ENCODE measurements around the gene TRAF3IP1. TPM values are rescaled to one million over a fixed set of nuclear protein-coding genes. Genes with fewer than 3 reads are reported as not detected.

TRAF3IP1 gene
- total and polyA plus RNA-seq, 4 donors: 14.4 to 21.5 (median 18.4) TPM

DNA sequence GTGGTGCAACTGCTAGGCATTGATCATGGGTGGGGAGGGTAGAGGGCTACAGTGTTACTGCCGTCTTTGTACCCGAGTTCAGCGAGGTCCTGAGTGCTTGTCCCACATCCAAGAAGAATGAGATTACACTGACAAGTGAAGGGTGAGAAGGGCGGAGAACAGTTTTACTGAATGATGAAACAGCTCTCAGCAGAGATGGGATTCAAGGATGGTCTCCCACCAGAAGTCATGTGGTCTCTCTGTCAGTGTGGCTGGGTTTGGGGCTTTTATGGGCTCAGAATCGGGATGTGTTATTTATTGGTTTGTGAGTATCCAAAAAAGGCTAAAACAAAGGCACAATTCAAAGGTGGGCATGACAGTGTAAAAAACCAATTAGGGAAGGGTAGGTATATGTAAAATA lies 95.6 kb downstream of the TRAF3IP1 start:
- ATAC-seq (ENCODE audit: low FRiP score) (no peak), DNase-seq (no peak)
- H3K4me3 ChIP-seq (ENCODE audit: low read length in 2 of 2): no peak overlapping the region
- no peaks in the 10 kb centered on the region for H3K9me3 ChIP-seq (ENCODE audit: control insufficient read depth, low read length)
- no peaks in the 10 kb centered on the region for H3K27me3 ChIP-seq (ENCODE audit: control insufficient read depth in 1 of 2, insufficient read depth in 2 of 2, low read length in 1 of 2)
- WGBS, 2 donors: 97 to 98% methylated on average over 5 of the region's 5 CpGs
- H3K4me1 ChIP-seq (ENCODE audit: control insufficient read depth in 1 of 2, insufficient read depth in 2 of 2, low read length in 2 of 2): no peaks in the 10 kb centered on the region
- intact Hi-C loops (cut with DNase I): no loop called here
- no peak overlapping the region for H3K27ac ChIP-seq (ENCODE audit: low read depth in 1 of 2, low read length in 2 of 2)
- H3K36me3 ChIP-seq (ENCODE audit: control insufficient read depth in 1 of 2, insufficient read depth in 2 of 2, low read length in 1 of 2): no peaks in the 10 kb centered on the region

DNA sequence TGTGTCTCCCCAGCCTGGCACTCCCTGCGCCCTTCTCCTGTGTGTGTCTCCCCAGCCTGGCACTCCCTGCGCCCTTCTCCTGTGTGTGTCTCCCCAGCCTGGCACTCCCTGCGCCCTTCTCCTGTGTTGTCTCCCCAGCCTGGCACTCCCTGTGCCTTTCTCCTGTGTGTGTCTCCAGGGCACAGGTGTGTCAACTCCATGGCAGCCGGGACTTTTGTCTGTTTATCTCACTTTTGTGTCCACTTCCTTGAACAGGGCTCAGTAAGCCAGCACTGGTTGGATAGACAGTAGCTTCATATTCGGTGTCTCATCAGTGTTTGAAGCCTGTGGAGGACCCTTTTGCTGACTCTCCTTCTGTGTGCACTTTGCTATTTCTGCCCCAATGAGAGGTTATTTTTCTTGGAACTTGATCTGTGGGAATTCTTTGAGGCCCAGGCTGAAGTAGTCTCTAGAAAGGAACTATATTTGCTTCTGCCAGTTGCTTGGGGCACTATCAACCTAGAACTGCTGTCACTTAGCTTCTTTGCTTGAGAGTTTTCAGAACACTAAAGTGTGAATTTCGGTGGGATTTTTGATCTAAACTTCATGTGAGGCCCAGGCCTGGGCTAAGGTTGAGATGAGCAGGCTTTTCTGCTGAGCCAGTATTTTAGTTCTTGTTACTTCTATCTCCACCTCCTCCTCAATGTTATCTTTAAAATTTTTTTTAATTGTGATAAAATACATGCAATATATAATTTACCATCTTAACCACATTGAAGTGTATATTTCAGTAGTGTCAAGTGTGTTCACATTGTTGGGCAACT lies 98.1 kb downstream of the TRAF3IP1 start:
- DNase-seq (no peak), ATAC-seq (ENCODE audit: low FRiP score) (no peak)
- intact Hi-C loops (cut with DNase I): no loop called here
- Histone ChIP-seq H3K4me1 (ENCODE audit: control insufficient read depth in 1 of 2, insufficient read depth in 2 of 2, low read length in 2 of 2) (no peaks in the 10 kb centered on the region), H3K9me3 (ENCODE audit: control insufficient read depth, low read length) (no peaks in the 10 kb centered on the region), H3K27ac (ENCODE audit: low read depth in 1 of 2, low read length in 2 of 2) (no peak overlapping the region), H3K36me3 (ENCODE audit: control insufficient read depth in 1 of 2, insufficient read depth in 2 of 2, low read length in 1 of 2) (no peaks in the 10 kb centered on the region), H3K4me3 (ENCODE audit: low read length in 2 of 2) (no peak overlapping the region), H3K27me3 (ENCODE audit: control insufficient read depth in 1 of 2, insufficient read depth in 2 of 2, low read length in 1 of 2) (no peaks in the 10 kb centered on the region)
- 39 to 62% methylated on average over 5 to 6 of the region's 6 CpGs for WGBS, 2 donors

DNA sequence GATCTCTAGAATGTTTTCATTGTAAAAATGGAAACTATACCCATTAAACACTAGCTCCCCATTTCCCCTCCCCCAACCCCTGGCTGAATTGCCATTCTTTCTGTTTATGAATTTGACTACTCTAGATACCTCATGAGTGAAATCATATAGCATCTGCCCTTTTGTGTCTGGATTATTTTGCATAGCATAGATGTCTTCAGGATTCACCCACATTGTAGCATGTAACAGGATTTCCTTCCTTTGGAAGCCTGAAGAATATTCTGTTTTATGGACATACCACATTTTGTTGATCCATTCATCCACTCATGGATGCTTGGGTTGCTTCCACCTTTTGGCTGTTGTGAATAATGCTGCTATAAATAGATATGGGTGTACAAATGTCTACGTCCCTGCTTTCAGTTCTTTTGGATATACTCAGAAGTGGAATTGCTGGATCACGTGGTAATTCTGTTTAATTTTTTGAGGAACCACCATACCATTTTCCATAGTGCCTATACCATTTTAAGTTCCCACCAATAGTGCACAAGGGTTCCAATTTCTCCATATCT lies 98.8 kb downstream of the TRAF3IP1 start:
- Histone ChIP-seq H3K4me3 (ENCODE audit: low read length in 2 of 2) (no peak overlapping the region), H3K27me3 (ENCODE audit: control insufficient read depth in 1 of 2, insufficient read depth in 2 of 2, low read length in 1 of 2) (no peaks in the 10 kb centered on the region), H3K27ac (ENCODE audit: low read depth in 1 of 2, low read length in 2 of 2) (no peak overlapping the region), H3K36me3 (ENCODE audit: control insufficient read depth in 1 of 2, insufficient read depth in 2 of 2, low read length in 1 of 2) (no peaks in the 10 kb centered on the region), H3K4me1 (ENCODE audit: control insufficient read depth in 1 of 2, insufficient read depth in 2 of 2, low read length in 2 of 2) (no peaks in the 10 kb centered on the region), H3K9me3 (ENCODE audit: control insufficient read depth, low read length) (no peaks in the 10 kb centered on the region)
- WGBS, 2 donors: 30 to 36% methylated on average over 2 of the region's 2 CpGs
- ATAC-seq (ENCODE audit: low FRiP score) (no peak), DNase-seq (no peak)
- intact Hi-C loops (cut with DNase I): no loop called here

DNA sequence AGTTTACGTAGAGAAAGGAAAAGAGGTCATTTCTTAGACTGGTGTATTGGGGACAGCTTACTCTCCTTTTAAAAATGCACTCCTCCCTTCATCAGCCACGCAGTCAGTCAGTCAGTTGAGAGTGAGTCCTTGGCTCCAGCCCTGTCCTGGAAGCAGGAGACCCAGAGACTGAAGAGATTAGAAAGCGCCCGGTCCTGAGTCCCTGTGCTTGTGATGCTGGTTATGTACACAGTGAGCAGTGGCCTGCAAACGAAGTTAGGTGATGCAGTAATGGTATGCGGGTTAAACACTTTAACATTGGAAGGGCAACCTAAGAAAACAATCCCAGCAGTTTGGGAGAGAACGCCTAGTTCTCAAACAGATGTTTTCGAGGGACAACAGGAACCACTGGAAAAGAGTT lies 100.1 kb downstream of the TRAF3IP1 start:
- DNase-seq (no peak), ATAC-seq (ENCODE audit: low FRiP score) (no peak)
- Histone ChIP-seq H3K27me3 (ENCODE audit: control insufficient read depth in 1 of 2, insufficient read depth in 2 of 2, low read length in 1 of 2) (no peaks in the 10 kb centered on the region), H3K9me3 (ENCODE audit: control insufficient read depth, low read length) (no peaks in the 10 kb centered on the region), H3K27ac (ENCODE audit: low read depth in 1 of 2, low read length in 2 of 2) (no peak overlapping the region), H3K4me3 (ENCODE audit: low read length in 2 of 2) (no peak overlapping the region), H3K4me1 (ENCODE audit: control insufficient read depth in 1 of 2, insufficient read depth in 2 of 2, low read length in 2 of 2) (no peaks in the 10 kb centered on the region), H3K36me3 (ENCODE audit: control insufficient read depth in 1 of 2, insufficient read depth in 2 of 2, low read length in 1 of 2) (no peaks in the 10 kb centered on the region)
- 12 to 18% methylated on average over 8 of the region's 8 CpGs for WGBS, 2 donors
- intact Hi-C loops (cut with DNase I): loop anchor here in 1 of 2 donors (5.0 kb wide), 1 partner anchor 38 kb away; no protein-coding TSS in a partner anchor

DNA sequence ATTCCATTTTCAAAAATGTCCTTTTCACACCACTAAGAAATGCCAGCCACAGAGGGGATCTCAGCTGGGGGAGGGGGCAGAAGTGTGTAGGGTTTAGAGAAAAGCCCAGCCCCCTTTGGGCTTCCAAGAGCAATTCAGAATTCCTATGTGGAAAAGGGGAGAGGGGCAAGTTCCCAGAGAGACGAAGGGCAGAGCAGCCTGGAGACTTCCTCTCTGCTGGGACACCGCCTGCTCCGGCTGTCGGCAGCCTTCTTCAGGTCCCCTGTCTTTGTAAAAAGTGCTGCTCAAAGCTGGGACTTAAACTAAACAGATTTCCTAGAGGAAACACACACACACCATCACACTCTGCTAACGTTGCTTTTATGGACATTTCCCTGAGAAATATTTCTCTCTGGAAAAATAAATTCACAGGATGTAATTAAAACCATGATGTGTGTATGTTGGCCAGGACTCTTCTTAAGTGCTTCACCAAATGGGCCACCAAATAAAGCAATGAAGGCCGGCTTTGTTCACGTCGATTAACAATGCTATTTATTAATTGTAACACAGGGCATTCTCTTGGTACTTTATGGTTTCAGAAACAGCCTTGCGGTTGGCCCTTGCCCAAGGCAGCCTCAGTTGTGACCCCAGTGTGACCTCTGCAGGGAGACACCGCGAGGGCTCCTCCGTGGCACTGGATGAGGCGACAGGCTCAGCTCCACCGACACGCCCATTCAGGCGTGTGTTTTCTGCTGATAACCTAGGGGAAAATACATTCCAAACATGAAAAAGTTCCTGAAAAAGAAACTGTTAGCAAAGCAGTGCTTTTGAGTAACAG lies 100.8 kb downstream of the TRAF3IP1 start:
- H3K4me1 ChIP-seq (ENCODE audit: control insufficient read depth in 1 of 2, insufficient read depth in 2 of 2, low read length in 2 of 2): no peaks in the 10 kb centered on the region
- H3K27me3 ChIP-seq (ENCODE audit: control insufficient read depth in 1 of 2, insufficient read depth in 2 of 2, low read length in 1 of 2): no peaks in the 10 kb centered on the region
- intact Hi-C loops (cut with DNase I): loop anchor here in 1 of 2 donors (5.0 kb wide), 1 partner anchor 39 kb away; no protein-coding TSS in a partner anchor
- H3K36me3 ChIP-seq (ENCODE audit: control insufficient read depth in 1 of 2, insufficient read depth in 2 of 2, low read length in 1 of 2): no peaks in the 10 kb centered on the region
- H3K4me3 ChIP-seq (ENCODE audit: low read length in 2 of 2): no peak overlapping the region
- no peak for ATAC-seq (ENCODE audit: low FRiP score)
- peak overlapping the region in 1 of 2 donors; percentile 48 for H3K27ac ChIP-seq (ENCODE audit: low read depth in 1 of 2, low read length in 2 of 2)
- WGBS, 2 donors: 16 to 25% methylated on average over 16 of the region's 16 CpGs
- no peak for DNase-seq
- no peaks in the 10 kb centered on the region for H3K9me3 ChIP-seq (ENCODE audit: control insufficient read depth, low read length)

DNA sequence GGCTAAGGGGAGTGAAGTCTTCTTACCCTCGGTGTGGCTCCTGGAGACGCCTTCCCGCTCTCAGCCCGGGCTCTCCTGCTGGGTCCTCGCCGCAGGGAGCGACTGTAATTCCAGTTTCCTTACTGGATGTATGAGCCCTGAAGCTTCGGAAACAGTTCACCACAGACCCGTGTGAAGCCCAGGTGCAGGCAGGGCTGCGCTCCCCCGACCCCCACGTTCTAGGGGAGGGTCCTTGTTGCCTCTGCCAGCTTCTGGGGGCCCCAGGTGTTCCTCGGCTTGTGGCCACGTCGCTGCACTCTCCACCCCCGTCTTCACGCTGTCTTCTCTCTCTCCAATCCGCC lies 101.3 kb downstream of the TRAF3IP1 start:
- Histone ChIP-seq H3K9me3 (ENCODE audit: control insufficient read depth, low read length) (no peaks in the 10 kb centered on the region), H3K36me3 (ENCODE audit: control insufficient read depth in 1 of 2, insufficient read depth in 2 of 2, low read length in 1 of 2) (no peaks in the 10 kb centered on the region), H3K4me3 (ENCODE audit: low read length in 2 of 2) (no peak overlapping the region), H3K27ac (ENCODE audit: low read depth in 1 of 2, low read length in 2 of 2) (no peak overlapping the region), H3K4me1 (ENCODE audit: control insufficient read depth in 1 of 2, insufficient read depth in 2 of 2, low read length in 2 of 2) (no peaks in the 10 kb centered on the region), H3K27me3 (ENCODE audit: control insufficient read depth in 1 of 2, insufficient read depth in 2 of 2, low read length in 1 of 2) (no peaks in the 10 kb centered on the region)
- ATAC-seq (ENCODE audit: low FRiP score): no peak
- intact Hi-C loops (cut with DNase I): loop anchor here in 1 of 2 donors (5.0 kb wide), 1 partner anchor 39 kb away; no protein-coding TSS in a partner anchor
- 77 to 87% methylated on average over 18 of the region's 18 CpGs for WGBS, 2 donors
- no peak for DNase-seq

DNA sequence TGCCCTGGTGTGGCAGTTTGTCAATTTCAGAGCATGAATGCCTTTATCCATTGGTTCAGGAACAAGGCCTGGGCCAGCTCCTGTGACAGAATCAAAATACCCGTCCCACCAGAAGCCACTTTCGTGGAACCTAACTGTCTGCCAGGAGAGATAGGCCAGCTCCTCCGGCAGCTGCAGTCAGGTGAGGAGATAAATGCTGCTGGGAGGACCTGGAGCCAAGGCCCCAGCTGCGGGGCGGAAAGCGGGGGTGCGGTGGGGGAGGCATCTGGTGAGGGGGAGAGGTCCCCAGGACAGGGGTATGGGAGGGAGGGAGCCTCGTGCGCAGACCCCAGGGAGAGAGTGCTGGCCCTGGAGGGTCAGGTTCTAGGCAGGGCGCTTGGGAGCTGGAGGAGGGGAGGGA lies 102.0 kb downstream of the TRAF3IP1 start:
- Histone ChIP-seq H3K9me3 (ENCODE audit: control insufficient read depth, low read length) (no peaks in the 10 kb centered on the region), H3K4me3 (ENCODE audit: low read length in 2 of 2) (no peak overlapping the region), H3K27me3 (ENCODE audit: control insufficient read depth in 1 of 2, insufficient read depth in 2 of 2, low read length in 1 of 2) (no peaks in the 10 kb centered on the region), H3K4me1 (ENCODE audit: control insufficient read depth in 1 of 2, insufficient read depth in 2 of 2, low read length in 2 of 2) (no peaks in the 10 kb centered on the region), H3K36me3 (ENCODE audit: control insufficient read depth in 1 of 2, insufficient read depth in 2 of 2, low read length in 1 of 2) (no peaks in the 10 kb centered on the region), H3K27ac (ENCODE audit: low read depth in 1 of 2, low read length in 2 of 2) (no peak overlapping the region)
- WGBS, 2 donors: 96 to 97% methylated on average over 10 of the region's 10 CpGs
- ATAC-seq (ENCODE audit: low FRiP score) (no peak), DNase-seq (no peak)
- intact Hi-C loops (cut with DNase I): loop anchor here in 1 of 2 donors (5.0 kb wide), 1 partner anchor 40 kb away; no protein-coding TSS in a partner anchor

DNA sequence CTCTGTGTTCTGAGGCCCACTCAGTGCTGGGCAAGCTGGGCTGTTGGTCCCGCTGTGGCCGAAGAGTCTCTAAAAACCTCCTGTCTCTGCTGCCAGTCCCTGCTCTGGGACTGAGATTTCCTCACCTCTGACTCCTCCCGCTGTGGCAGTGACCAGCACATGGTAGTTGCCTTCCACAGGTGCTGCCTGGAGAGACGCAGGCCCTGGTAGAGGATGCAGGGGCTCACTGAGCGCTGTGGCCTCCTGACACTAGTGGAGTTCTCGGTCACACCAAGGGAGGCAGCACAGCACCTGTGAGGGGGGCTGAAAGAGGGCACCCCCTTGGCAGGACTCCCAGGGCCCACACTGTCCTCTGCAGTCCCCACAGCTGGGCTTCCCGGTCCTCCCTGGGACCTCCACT lies 102.6 kb downstream of the TRAF3IP1 start:
- Histone ChIP-seq H3K4me3 (ENCODE audit: low read length in 2 of 2) (no peak overlapping the region), H3K4me1 (ENCODE audit: control insufficient read depth in 1 of 2, insufficient read depth in 2 of 2, low read length in 2 of 2) (no peaks in the 10 kb centered on the region), H3K27me3 (ENCODE audit: control insufficient read depth in 1 of 2, insufficient read depth in 2 of 2, low read length in 1 of 2) (no peaks in the 10 kb centered on the region), H3K36me3 (ENCODE audit: control insufficient read depth in 1 of 2, insufficient read depth in 2 of 2, low read length in 1 of 2) (no peaks in the 10 kb centered on the region), H3K9me3 (ENCODE audit: control insufficient read depth, low read length) (no peaks in the 10 kb centered on the region), H3K27ac (ENCODE audit: low read depth in 1 of 2, low read length in 2 of 2) (no peak overlapping the region)
- WGBS, 2 donors: 92 to 95% methylated on average over 7 of the region's 7 CpGs
- no peak for DNase-seq
- ATAC-seq (ENCODE audit: low FRiP score): no peak
- intact Hi-C loops (cut with DNase I): loop anchor here in 1 of 2 donors (5.0 kb wide), 1 partner anchor 41 kb away; no protein-coding TSS in a partner anchor
